ENCODE results near the gene AHCY.
"Not testable (repeated sequence)": the region's sequence is repeated elsewhere in the genome, so short reads cannot be mapped to it uniquely, and the experiment has no call there.

AHCY gene

DNA sequence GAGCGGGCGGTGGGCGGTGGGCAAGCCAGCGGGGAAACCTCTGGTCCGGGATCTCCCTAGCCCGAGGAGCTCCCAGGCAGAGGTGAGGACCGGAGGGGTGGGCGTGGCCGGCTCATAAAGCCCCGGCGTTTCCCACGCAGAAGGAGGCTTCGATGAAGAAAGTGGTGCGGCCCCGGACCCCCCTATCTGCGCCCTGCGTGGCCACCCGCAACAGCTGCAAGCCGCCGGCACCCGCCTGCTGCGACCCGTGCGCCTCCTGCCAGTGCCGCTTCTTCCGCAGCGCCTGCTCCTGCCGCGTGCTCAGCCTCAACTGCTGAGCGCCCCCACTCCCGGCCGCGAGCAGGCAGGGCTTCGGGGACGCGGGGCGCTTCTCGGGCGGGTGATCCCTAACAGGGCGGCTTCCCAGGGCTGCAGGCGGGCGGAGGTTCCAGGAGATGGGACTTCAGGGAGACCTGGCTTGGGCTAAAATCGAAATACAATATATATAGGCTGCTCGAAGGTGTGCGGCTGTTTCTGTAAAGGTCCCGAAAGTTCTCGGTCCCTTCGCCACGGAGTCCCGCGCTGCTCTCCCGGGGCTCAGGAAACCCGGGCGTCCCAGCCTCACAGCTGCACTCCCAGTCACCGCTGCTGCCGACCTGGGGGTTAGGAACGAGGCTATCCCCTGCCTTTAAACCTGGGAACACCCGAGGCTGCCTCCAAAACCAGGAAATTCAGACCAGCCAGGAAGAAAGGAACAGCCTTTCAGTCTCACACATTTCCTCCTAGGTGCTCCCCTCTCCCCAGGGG lies 34.1 kb downstream of the AHCY start:
- DNase-seq (ENCODE audit: low read depth): peak; percentile 17
- TF ChIP-seq, protein P1, sequence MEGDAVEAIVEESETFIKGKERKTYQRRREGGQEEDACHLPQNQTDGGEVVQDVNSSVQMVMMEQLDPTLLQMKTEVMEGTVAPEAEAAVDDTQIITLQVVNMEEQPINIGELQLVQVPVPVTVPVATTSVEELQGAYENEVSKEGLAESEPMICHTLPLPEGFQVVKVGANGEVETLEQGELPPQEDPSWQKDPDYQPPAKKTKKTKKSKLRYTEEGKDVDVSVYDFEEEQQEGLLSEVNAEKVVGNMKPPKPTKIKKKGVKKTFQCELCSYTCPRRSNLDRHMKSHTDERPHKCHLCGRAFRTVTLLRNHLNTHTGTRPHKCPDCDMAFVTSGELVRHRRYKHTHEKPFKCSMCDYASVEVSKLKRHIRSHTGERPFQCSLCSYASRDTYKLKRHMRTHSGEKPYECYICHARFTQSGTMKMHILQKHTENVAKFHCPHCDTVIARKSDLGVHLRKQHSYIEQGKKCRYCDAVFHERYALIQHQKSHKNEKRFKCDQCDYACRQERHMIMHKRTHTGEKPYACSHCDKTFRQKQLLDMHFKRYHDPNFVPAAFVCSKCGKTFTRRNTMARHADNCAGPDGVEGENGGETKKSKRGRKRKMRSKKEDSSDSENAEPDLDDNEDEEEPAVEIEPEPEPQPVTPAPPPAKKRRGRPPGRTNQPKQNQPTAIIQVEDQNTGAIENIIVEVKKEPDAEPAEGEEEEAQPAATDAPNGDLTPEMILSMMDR (conservative IDR thresholded peaks at IDR 0.05; ENCODE audit: control insufficient read depth, insufficient read depth, low read depth, low read length): no peak
- peak overlapping the region; percentile 29 for H3K4me3 ChIP-seq (ENCODE audit: control insufficient read depth, low read depth, low read length)

DNA sequence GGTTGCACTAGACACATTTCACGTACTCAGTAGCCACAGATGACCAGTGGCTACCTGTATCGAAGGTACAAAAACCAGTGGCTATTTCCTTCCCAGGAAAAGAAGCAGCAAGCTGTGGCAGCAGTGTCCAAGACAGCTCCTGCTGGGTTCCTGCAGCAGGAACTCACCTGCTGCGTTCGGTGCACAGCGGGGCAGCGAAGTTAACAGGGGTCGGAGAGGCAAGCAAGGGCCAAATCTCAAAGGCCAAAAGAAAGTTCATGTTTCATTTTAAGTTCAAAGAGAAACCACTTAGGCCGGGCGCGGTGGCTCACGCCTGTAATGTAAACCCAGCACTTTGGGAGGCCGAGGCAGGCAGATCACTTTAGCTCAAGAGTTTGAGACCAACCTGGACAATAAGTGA lies 35.0 kb downstream of the AHCY start:
- no peak for DNase-seq (ENCODE audit: low read depth)
- H3K4me3 ChIP-seq (ENCODE audit: control insufficient read depth, low read depth, low read length): no peak overlapping the region
- TF ChIP-seq, protein P1 (conservative IDR thresholded peaks at IDR 0.05; ENCODE audit: control insufficient read depth, insufficient read depth, low read depth, low read length): no peak

DNA sequence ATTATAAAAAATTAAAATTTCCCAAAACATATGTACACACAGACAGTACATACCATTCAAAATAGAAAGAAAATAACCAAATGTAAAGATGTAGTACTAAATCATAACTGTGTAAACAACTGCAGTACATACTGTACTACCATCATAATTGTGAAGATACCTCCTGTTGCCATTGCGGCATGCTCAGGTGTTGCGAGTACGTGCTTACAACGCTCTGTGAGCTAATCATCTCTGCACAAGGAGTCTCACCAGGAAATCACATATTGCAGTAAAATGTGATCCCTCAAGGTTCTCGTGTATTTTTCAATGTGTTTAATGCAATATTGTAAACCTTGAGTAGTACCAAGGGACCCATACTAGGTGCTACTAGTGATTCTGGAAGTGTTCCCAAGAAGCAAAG lies 39.0 kb downstream of the AHCY start:
- TF ChIP-seq, protein P1 (conservative IDR thresholded peaks at IDR 0.05; ENCODE audit: control insufficient read depth, insufficient read depth, low read depth, low read length): no peak
- no peak for DNase-seq (ENCODE audit: low read depth)
- H3K4me3 ChIP-seq (ENCODE audit: control insufficient read depth, low read depth, low read length): no peak overlapping the region

DNA sequence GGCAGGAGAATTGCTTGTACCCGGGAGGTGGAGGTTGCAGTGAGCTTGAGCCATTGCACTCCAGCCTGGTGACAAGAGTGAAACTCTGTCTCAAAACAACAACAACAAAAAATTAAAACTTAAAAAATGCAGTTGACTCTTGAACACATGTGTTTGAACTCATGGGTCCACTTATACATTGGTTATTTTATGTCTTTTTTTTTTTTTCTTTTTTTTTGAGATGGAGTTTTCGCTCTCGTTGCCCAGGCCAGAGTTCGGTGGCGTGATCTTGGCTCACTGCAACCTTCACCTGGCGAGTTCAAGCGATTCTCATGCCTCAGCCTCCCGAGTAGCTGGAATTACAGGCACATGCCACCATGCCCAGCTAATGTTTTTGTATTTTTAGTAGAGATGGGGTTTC lies 39.7 kb downstream of the AHCY start:
- not testable (repeated sequence) for DNase-seq (ENCODE audit: low read depth); H3K4me3 ChIP-seq (ENCODE audit: control insufficient read depth, low read depth, low read length)

DNA sequence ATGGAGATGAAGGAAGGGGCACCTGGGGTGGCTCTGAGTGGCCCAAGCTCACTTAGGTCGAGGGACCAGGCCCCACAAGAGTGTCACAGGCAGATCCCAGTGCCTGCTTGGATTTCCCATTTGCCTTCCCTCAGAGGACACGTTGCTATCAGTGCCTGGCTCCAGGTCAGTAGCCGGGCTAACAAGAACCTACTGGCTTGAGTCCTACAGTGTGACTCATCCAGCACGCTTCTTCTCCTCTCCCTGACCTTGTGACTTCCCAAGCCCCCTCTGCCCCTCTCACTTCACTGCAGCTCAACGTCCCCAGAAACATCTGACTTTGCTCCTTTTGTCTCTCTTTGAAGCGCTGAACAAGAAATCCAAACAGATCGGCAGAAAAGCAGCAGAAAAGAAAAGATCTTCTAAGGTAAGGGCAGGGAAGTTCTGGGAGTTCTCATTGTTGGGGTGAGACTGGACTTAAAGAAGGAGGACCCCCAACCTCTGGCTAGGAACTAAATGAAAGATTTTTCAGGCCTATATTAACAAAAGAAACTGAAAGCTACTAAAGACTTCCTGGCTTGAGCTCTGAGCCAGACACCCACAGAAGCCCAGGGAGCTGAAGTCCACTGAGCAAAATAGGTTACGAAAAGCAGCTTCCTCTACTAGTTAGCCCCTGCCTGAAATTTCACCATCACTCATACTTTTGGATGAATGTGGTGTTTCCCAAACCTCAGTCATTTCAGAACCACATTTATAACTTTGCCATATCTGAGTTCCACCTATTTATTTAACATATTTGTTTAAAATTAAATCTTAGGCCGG lies 40.5 kb downstream of the AHCY start:
- DNase-seq (ENCODE audit: low read depth): peak; percentile 75
- no peak overlapping the region for H3K4me3 ChIP-seq (ENCODE audit: control insufficient read depth, low read depth, low read length)
- TF ChIP-seq, protein P1 (conservative IDR thresholded peaks at IDR 0.05; ENCODE audit: control insufficient read depth, insufficient read depth, low read depth, low read length): no peak

DNA sequence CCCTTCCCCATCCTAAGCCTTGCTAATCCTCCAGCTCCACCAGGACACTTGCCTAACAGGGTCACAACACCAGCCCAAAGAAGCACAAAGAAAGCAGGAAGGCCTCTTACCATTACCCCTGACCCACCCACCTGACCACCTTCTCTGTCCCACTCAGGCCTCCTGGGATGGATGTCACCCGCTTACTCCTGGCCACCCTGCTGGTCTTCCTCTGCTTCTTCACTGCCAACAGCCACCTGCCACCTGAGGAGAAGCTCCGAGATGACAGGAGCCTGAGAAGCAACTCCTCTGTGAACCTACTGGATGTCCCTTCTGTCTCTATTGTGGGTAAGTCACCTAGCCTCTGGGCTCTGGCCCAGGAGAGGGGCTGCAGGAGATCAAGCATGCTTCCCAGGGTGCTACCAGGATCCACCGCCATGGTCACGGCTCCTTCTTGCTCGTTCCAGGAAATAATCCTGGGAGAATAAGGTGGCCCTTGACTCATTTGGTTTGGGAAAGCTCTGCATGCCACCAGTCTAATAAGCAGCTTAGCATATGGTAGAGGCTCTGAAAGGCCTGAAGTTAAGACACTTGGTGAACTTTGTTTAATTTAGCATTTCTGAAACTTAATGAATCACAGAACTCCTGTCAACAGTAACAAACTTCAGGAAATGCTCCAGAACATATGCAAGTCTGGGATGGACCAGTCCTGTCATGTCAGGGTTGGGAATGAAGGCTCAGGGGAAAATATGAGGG lies 42.8 kb downstream of the AHCY start:
- H3K4me3 ChIP-seq (ENCODE audit: control insufficient read depth, low read depth, low read length): no peak overlapping the region
- TF ChIP-seq, protein P1 (conservative IDR thresholded peaks at IDR 0.05; ENCODE audit: control insufficient read depth, insufficient read depth, low read depth, low read length): no peak
- DNase-seq (ENCODE audit: low read depth): peak; percentile 39

All from fibroblast of mammary gland (primary cell).